HG03575 (cell line): ENCODE data around the gene CLEC12A.
"Not testable (repeated sequence)": the region's sequence is repeated elsewhere in the genome, so short reads cannot be mapped to it uniquely, and the experiment has no call there.

Source experiments
- ATAC-seq: cut with Tn5 transposase; IDR thresholded peaks from one replicate; pipeline ENCODE4 v1.9.1; 2021; ENCODE audit not compliant: unreplicated experiment, insufficient number of reproducible peaks, low FRiP score; ENCODE audit errors: extremely low read depth

CLEC12A gene

GRCh38 chr12:9960590-9960989, 10.6 kb upstream of the CLEC12A start:
- ATAC-seq, result no peak

- no peak for ATAC-seq
These were observed 10.1 kb upstream of the CLEC12A start for GRCh38 chr12:9961106-9961505.

- ATAC-seq, result no peak
These were observed 9.3 kb upstream of the CLEC12A start for GRCh38 chr12:9961901-9962300.

- ATAC-seq, result no peak
These were observed 1.5 kb upstream of the CLEC12A start for GRCh38 chr12:9969673-9970072.

GRCh38 chr12:9973949-9974348, 2.7 kb downstream of the CLEC12A start:
- ATAC-seq, result no peak

- ATAC-seq, result not testable (repeated sequence)
These were observed 3.5 kb downstream of the CLEC12A start for GRCh38 chr12:9974731-9975130.

GRCh38 chr12:9975614-9976013, 4.4 kb downstream of the CLEC12A start:
- no peak for ATAC-seq

- not testable (repeated sequence) for ATAC-seq
These were observed 5.4 kb downstream of the CLEC12A start for GRCh38 chr12:9976626-9977025.

GRCh38 chr12:9977916-9978315, 6.7 kb downstream of the CLEC12A start:
- no peak for ATAC-seq

- ATAC-seq, result no peak
These were observed 8.9 kb downstream of the CLEC12A start for GRCh38 chr12:9980126-9980525.

GRCh38 chr12:9991876-9992275, 20.7 kb downstream of the CLEC12A start:
- no peak for ATAC-seq

GRCh38 chr12:9992296-9992695, 21.1 kb downstream of the CLEC12A start:
- no peak for ATAC-seq

GRCh38 chr12:9999016-9999415, 27.8 kb downstream of the CLEC12A start, which contains the start of gene CLEC1B:
Gene CLEC1B (minus strand): TSS chr12:9999121. CDS start chr12:9999100, 21 bp downstream.
- no peak for ATAC-seq

GRCh38 chr12:10001171-10001776, 30.1 kb downstream of the CLEC12A start:
- ATAC-seq, result no peak

GRCh38 chr12:10012630-10013330, 41.6 kb downstream of the CLEC12A start:
- ATAC-seq, result no peak

- ATAC-seq, result no peak
These were observed 44.2 kb downstream of the CLEC12A start for GRCh38 chr12:10015450-10015849.

- ATAC-seq, result no peak
These were observed 45.7 kb downstream of the CLEC12A start for GRCh38 chr12:10016881-10017280.

- no peak for ATAC-seq
These were observed 47.2 kb downstream of the CLEC12A start for GRCh38 chr12:10018386-10018785.

GRCh38 chr12:10021342-10021741, 50.1 kb downstream of the CLEC12A start:
- ATAC-seq, result no peak

- no peak for ATAC-seq
These were observed 54.0 kb downstream of the CLEC12A start for GRCh38 chr12:10025236-10025635.

- ATAC-seq, result not testable (repeated sequence)
These were observed 55.5 kb downstream of the CLEC12A start for GRCh38 chr12:10026666-10027065.
